Measurements from ENCODE around the gene PAK6. TPM values are rescaled to one million over a fixed set of nuclear protein-coding genes. Genes with fewer than 3 reads are reported as not detected.

The PAK6 gene
- total RNA-seq, 1 experiment from 2014 or later, result 30.4 TPM

DNA sequence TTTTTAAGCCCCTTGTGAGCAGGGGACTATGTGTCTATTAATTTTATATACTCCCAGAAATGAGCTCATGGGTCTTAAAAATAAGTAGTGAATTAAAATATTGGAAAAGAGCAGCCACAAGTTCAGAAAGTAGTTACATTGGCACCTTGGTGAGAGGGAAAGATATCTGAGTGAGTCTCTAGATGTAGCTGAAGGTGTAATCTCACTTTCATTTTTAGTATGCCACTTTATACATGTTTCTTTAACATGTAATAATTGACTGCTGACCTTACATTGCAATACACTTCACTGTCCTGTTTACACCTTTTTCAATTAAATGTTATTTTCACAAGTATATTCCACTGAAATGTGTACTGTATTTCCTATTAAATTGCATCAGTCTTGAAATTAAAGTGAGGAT is 12.1 kb upstream of the PAK6 start:
- no peak overlapping the region for H3K27ac ChIP-seq (ENCODE audit: low read length)
- H3K9me3 ChIP-seq (ENCODE audit: low read length), result no peaks in the 10 kb centered on the region
- ATAC-seq (no peak), DNase-seq (no peak)
- no peaks in the 10 kb centered on the region for H3K27me3 ChIP-seq (ENCODE audit: low read length)
- intact Hi-C loops (cut with micrococcal nuclease), result no loop called here
- H3K4me3 ChIP-seq (ENCODE audit: low read length), result no peak overlapping the region
- H3K9ac ChIP-seq (ENCODE audit: low read length), result no peak overlapping the region
- peaks cover 33% of the 10 kb centered on the region for H3K36me3 ChIP-seq (ENCODE audit: low read depth, low read length)
- no TSS peak for BruUV-seq (replicated peaks)
- H2AFZ ChIP-seq (ENCODE audit: low read length), result no peak overlapping the region
- H3F3A ChIP-seq (ENCODE audit: low read length, unreplicated experiment), result no peaks in the 10 kb centered on the region
- ChIA-PET POLR2A (ENCODE audit: unreplicated experiment) (no interaction called here), CTCF (no interaction called here)
- H3K9me2 ChIP-seq (replicated peaks; ENCODE audit: low read length), result no peaks in the 10 kb centered on the region
- H3K79me2 ChIP-seq (ENCODE audit: low read length), result no peaks in the 10 kb centered on the region
- H4K20me1 ChIP-seq (ENCODE audit: low read length), result no peaks in the 10 kb centered on the region
- TF ChIP-seq EZH2phosphoT487 (IDR thresholded peaks at IDR 0.05; ENCODE audit: borderline replicate concordance, low read length) (no peak), EZH2 (IDR thresholded peaks at IDR 0.05; ENCODE audit: low read length, unreplicated experiment) (no peak)
- TF ChIP-seq, protein P1, sequence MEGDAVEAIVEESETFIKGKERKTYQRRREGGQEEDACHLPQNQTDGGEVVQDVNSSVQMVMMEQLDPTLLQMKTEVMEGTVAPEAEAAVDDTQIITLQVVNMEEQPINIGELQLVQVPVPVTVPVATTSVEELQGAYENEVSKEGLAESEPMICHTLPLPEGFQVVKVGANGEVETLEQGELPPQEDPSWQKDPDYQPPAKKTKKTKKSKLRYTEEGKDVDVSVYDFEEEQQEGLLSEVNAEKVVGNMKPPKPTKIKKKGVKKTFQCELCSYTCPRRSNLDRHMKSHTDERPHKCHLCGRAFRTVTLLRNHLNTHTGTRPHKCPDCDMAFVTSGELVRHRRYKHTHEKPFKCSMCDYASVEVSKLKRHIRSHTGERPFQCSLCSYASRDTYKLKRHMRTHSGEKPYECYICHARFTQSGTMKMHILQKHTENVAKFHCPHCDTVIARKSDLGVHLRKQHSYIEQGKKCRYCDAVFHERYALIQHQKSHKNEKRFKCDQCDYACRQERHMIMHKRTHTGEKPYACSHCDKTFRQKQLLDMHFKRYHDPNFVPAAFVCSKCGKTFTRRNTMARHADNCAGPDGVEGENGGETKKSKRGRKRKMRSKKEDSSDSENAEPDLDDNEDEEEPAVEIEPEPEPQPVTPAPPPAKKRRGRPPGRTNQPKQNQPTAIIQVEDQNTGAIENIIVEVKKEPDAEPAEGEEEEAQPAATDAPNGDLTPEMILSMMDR (conservative IDR thresholded peaks at IDR 0.05; ENCODE audit: low read depth, low read length), result no peak
- H3K4me2 ChIP-seq (ENCODE audit: low read length), result no peak overlapping the region
- H3K4me1 ChIP-seq (ENCODE audit: insufficient read depth, low read length), result no peaks in the 10 kb centered on the region

DNA sequence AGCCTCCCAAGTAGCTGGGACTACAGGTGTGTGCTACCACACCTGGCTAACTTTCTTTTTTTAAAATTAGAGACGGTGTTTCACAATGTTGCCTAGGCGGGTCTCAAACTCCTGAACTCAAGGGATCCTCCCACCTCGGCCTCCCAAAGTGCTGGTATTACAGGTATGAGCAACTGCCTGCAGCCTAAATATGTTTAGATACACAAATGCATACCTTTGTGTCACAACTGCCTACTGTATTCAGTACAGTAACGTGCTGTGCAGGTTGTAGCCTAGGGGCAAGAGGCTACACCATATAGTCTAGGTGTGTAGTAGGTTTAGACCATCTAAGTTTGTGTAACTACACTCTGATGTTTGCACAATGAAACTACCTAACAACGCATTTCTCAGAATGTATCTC is 9.5 kb upstream of the PAK6 start:
- Histone ChIP-seq H3K9me3 (ENCODE audit: low read length) (no peaks in the 10 kb centered on the region), H3K27me3 (ENCODE audit: low read length) (no peaks in the 10 kb centered on the region), H3K27ac (ENCODE audit: low read length) (no peak overlapping the region), H3F3A (ENCODE audit: low read length, unreplicated experiment) (no peaks in the 10 kb centered on the region), H3K4me3 (ENCODE audit: low read length) (no peak overlapping the region), H2AFZ (ENCODE audit: low read length) (no peak overlapping the region), H3K4me1 (ENCODE audit: insufficient read depth, low read length) (no peaks in the 10 kb centered on the region), H3K36me3 (ENCODE audit: low read depth, low read length) (peaks cover 25% of the 10 kb centered on the region), H4K20me1 (ENCODE audit: low read length) (no peaks in the 10 kb centered on the region), H3K9ac (ENCODE audit: low read length) (no peak overlapping the region), H3K4me2 (ENCODE audit: low read length) (no peak overlapping the region), H3K79me2 (ENCODE audit: low read length) (no peaks in the 10 kb centered on the region), H3K9me2 (replicated peaks; ENCODE audit: low read length) (no peaks in the 10 kb centered on the region)
- ATAC-seq, result no peak
- POLR2A ChIA-PET (ENCODE audit: unreplicated experiment), result no interaction called here
- no peak for DNase-seq
- TF ChIP-seq EZH2phosphoT487 (IDR thresholded peaks at IDR 0.05; ENCODE audit: borderline replicate concordance, low read length) (no peak), EZH2 (IDR thresholded peaks at IDR 0.05; ENCODE audit: low read length, unreplicated experiment) (no peak)
- TF ChIP-seq, protein P1 (conservative IDR thresholded peaks at IDR 0.05; ENCODE audit: low read depth, low read length), result no peak
- CTCF ChIA-PET, result no interaction called here
- intact Hi-C loops (cut with micrococcal nuclease), result no loop called here
- no TSS peak for BruUV-seq (replicated peaks)

DNA sequence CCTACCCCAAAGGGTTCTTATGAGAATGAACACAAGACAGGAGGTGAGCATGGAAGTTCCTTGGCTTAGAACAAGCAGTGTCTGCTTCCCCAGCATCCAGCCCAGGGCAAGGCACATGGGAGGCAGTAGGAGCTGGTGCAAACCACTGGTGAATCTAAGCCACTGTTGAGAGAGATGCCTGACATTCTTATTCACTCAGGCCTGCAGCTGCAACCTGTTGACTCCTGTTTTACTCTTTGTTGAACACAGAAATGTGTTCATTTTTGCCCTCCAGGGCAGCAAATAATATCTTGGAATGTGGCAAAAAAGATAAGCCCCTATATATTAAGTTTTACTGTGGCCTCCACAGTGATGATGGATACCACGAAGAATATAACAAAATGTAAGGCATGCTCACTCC is 8.9 kb upstream of the PAK6 start:
- DNase-seq (no peak), ATAC-seq (no peak)
- no peaks in the 10 kb centered on the region for H3K27me3 ChIP-seq (ENCODE audit: low read length)
- H3K36me3 ChIP-seq (ENCODE audit: low read depth, low read length), result peaks cover 22% of the 10 kb centered on the region
- no peaks in the 10 kb centered on the region for H4K20me1 ChIP-seq (ENCODE audit: low read length)
- CTCF ChIA-PET, result no interaction called here
- H3K4me1 ChIP-seq (ENCODE audit: insufficient read depth, low read length), result no peaks in the 10 kb centered on the region
- intact Hi-C loops (cut with micrococcal nuclease), result no loop called here
- H3K9me2 ChIP-seq (replicated peaks; ENCODE audit: low read length), result no peaks in the 10 kb centered on the region
- H3K79me2 ChIP-seq (ENCODE audit: low read length), result no peaks in the 10 kb centered on the region
- TF ChIP-seq, protein P1 (conservative IDR thresholded peaks at IDR 0.05; ENCODE audit: low read depth, low read length), result no peak
- TF ChIP-seq EZH2phosphoT487 (IDR thresholded peaks at IDR 0.05; ENCODE audit: borderline replicate concordance, low read length), result no peak
- TF ChIP-seq EZH2 (IDR thresholded peaks at IDR 0.05; ENCODE audit: low read length, unreplicated experiment), result no peak
- no peak overlapping the region for H2AFZ ChIP-seq (ENCODE audit: low read length)
- no peak overlapping the region for H3K9ac ChIP-seq (ENCODE audit: low read length)
- no peak overlapping the region for H3K27ac ChIP-seq (ENCODE audit: low read length)
- H3K9me3 ChIP-seq (ENCODE audit: low read length), result no peaks in the 10 kb centered on the region
- no peaks in the 10 kb centered on the region for H3F3A ChIP-seq (ENCODE audit: low read length, unreplicated experiment)
- no peak overlapping the region for H3K4me2 ChIP-seq (ENCODE audit: low read length)
- POLR2A ChIA-PET (ENCODE audit: unreplicated experiment), result no interaction called here
- no TSS peak for BruUV-seq (replicated peaks)
- no peak overlapping the region for H3K4me3 ChIP-seq (ENCODE audit: low read length)
